Testis (tissue), 2 donors: ENCODE results near the gene COLEC11.

Experiments
- POLR2A ChIP-seq: fragments of 450-650 bp; IDR thresholded peaks from one replicate; pipeline ENCODE4 v1.6.1; 2017; ENCODE audit warnings: antibody characterized with exemption, mild to moderate bottlenecking, moderate library complexity
- TF ChIP-seq, protein P1 (sequence below), 3 experiments: fragments of 450-650 bp in 2 of 3; fragments of 200-600 bp in 1 of 3; sonication (generic) in 1 of 3; IDR thresholded peaks; one replicate each; pipeline ENCODE4 v1.5.1; 2016 to 2019; ENCODE audit warnings: antibody characterized with exemption in 3 of 3, mild to moderate bottlenecking in 2 of 3, moderate library complexity in 1 of 3

GRCh38 chr2:3604207-3604877, 9.4 kb downstream of the COLEC11 start:
- TF ChIP-seq, protein P1, sequence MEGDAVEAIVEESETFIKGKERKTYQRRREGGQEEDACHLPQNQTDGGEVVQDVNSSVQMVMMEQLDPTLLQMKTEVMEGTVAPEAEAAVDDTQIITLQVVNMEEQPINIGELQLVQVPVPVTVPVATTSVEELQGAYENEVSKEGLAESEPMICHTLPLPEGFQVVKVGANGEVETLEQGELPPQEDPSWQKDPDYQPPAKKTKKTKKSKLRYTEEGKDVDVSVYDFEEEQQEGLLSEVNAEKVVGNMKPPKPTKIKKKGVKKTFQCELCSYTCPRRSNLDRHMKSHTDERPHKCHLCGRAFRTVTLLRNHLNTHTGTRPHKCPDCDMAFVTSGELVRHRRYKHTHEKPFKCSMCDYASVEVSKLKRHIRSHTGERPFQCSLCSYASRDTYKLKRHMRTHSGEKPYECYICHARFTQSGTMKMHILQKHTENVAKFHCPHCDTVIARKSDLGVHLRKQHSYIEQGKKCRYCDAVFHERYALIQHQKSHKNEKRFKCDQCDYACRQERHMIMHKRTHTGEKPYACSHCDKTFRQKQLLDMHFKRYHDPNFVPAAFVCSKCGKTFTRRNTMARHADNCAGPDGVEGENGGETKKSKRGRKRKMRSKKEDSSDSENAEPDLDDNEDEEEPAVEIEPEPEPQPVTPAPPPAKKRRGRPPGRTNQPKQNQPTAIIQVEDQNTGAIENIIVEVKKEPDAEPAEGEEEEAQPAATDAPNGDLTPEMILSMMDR (IDR thresholded peaks at IDR 0.05): no peak
- TF ChIP-seq POLR2A: no peak
